ENCODE data around the gene ALG11. TPM values are rescaled to one million over a fixed set of nuclear protein-coding genes. Genes with fewer than 3 reads are reported as not detected.
"Not testable (repeated sequence)": the region's sequence is repeated elsewhere in the genome, so short reads cannot be mapped to it uniquely, and the experiment has no call there.

The ALG11 gene
- total RNA-seq, 2 donors from 2014 or later: 22.5 to 26.5 TPM

DNA sequence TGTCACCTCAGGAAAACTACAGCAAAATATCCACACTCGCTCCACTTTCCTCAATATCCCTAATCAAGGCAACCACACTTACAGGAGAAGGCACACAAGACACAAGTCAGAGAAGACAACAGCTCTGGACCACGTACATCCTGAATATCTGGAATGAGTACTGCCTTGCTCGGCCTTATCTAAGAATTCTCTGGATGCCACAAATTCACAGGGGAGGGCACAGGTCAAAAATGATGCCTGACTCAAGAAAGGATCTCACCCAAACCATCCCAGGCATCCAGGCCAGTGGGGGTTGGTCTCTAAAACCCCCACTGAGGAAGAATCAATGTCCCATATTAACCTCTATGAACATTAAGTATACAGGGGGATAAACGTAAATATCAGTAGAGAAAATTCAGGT, 30.8 kb upstream of the ALG11 start:
- Mint-ChIP-seq H3K9me3 (no peaks in the 10 kb centered on the region), H3K4me1 (ENCODE audit: low read depth) (peaks cover 3% of the 10 kb centered on the region), H3K4me3 (no peak overlapping the region), H3K36me3 (ENCODE audit: insufficient read depth in 2 of 2) (peaks cover 0 to 4% of the 10 kb centered on the region in 2 donors), H3K27ac (no peak overlapping the region), H3K27me3 (ENCODE audit: low read depth) (peaks cover 6% of the 10 kb centered on the region)
- ATAC-seq (replicated peaks in 1 of 2): no peak
- DNase-seq: no peak

- not testable (repeated sequence) for ATAC-seq (replicated peaks in 1 of 2); H3K27me3 Mint-ChIP-seq (ENCODE audit: low read depth); H3K4me3 Mint-ChIP-seq; H3K27ac Mint-ChIP-seq; DNase-seq; H3K4me1 Mint-ChIP-seq (ENCODE audit: low read depth); H3K9me3 Mint-ChIP-seq; H3K36me3 Mint-ChIP-seq (ENCODE audit: insufficient read depth in 2 of 2)
These were observed 28.9 kb upstream of the ALG11 start for GRCh38 chr13:51983292-51983691.

DNA sequence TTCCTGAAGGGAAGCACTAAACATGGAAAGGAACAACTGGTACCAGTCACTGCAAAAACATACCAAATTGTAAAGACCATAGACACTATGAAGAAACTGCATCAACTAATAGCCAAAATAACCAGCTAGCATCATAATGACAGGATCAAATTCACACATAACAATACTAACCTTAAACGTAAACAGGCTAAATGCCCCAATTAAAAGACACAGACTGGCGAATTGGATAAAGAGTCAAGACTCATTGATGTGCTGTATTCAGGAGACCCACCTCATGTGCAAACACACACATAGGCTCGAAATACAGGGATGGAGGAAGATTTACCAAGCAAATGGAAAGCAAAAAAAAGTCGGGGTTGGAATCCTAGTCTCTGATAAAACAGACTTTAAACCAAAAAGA, 27.3 kb upstream of the ALG11 start:
- H3K9me3 Mint-ChIP-seq; H3K36me3 Mint-ChIP-seq (ENCODE audit: insufficient read depth in 2 of 2); H3K27ac Mint-ChIP-seq; ATAC-seq (replicated peaks in 1 of 2); DNase-seq; H3K4me3 Mint-ChIP-seq; H3K4me1 Mint-ChIP-seq (ENCODE audit: low read depth); H3K27me3 Mint-ChIP-seq (ENCODE audit: low read depth): not testable (repeated sequence)

DNA sequence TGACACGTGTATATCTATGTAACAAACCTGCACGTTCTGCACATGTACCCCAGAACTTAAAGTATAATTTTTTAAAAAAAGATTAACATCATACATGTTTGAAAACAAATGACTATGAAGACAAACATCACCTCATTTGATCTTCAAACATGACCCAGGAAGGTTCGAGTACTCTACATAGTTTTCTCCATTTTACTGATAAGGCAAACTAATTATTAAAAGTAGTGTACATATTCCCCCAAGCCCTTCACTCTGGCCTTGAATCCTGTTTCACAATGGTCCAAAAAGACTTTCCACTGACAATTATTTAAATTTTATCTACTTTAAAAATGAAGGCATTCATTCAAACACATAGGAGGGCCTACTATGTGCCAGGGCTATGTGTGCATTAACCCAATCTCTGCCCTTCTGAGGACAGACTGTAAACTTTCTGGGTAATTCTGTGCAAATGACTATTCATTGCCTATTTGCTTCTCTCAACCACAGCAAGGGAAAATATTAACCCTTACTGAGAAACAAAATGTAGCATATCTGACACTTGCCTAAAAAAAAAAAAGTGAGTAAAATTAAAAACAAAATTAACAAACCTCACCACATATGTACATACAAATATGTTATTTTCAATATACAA, 23.1 kb upstream of the ALG11 start:
- peaks cover 0 to 3% of the 10 kb centered on the region in 2 donors for H3K36me3 Mint-ChIP-seq (ENCODE audit: insufficient read depth in 2 of 2)
- ATAC-seq (replicated peaks in 1 of 2): no peak
- no peaks in the 10 kb centered on the region for H3K4me1 Mint-ChIP-seq (ENCODE audit: low read depth)
- no peak overlapping the region for H3K4me3 Mint-ChIP-seq
- H3K9me3 Mint-ChIP-seq: no peaks in the 10 kb centered on the region
- H3K27ac Mint-ChIP-seq: no peak overlapping the region
- H3K27me3 Mint-ChIP-seq (ENCODE audit: low read depth): peaks cover 3% of the 10 kb centered on the region
- DNase-seq: no peak

DNA sequence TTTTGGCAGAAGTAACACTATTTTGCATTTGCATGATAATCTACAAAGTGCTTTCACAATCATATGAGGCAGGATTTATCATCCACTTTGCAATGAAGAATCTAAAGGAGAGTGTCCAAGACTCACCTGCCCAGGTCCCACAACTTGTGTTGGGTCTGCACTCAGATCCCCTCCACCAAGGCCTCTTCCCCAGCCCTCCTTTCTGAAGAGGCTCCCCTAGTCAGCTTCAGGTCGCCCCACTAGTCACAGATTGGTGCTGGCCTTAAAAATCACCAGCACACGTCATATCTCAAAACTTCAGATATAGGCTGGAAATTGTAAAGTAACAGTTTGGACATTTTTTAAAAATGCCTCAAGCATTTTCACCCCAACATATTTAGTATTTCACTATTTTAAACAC, 18.5 kb upstream of the ALG11 start:
- DNase-seq: no peak

DNA sequence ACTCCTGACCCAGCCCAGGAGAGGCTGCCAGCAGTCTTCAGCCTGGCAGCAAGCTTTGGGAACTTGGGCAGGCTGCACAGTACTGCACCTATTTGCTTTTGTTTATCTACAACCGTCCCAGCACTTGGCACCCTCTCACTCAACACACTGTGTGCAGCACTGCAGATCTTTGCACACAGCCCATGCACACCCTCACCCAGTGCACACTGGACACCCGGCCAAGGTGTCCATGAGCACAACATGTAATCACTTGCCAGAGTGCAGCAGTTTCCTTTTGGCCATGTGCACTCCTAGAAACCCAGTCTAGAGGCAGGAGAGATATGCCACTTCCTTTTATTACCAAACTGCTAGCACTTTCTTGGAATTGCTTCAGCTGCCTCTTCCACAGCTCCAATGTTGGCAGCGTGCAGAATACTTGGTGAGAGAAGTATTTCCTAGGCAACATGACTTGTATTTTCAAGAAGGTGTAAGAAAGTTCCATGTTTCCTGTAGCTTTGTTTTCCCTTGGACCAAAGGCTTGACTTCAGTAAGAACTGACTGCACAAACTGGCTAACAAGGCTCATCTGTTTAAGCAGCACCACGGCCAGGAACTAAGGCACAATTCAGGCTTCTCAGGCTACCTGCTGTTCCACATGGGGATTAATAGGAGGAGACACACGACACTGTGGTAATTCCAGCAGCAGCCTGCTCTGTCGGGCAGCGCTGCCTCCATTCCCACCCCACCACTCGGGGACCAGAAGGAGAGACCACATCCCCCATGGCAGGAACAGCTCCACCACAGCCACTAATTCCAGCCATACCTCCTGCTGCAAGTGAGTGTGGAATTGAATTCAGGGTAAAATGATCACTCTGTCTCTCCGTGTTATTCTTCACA, 16.3 kb upstream of the ALG11 start:
- DNase-seq (no peak), ATAC-seq (replicated peaks in 1 of 2) (no peak)

More for the DNA sequence above, 18.5 kb upstream of the ALG11 start:
- Mint-ChIP-seq H3K27me3 (ENCODE audit: low read depth) (peaks cover 9% of the 10 kb centered on the region), H3K36me3 (ENCODE audit: insufficient read depth in 2 of 2) (no peaks in the 10 kb centered on the region), H3K4me1 (ENCODE audit: low read depth) (no peaks in the 10 kb centered on the region), H3K27ac (no peak overlapping the region), H3K9me3 (no peaks in the 10 kb centered on the region), H3K4me3 (no peak overlapping the region)
- ATAC-seq (replicated peaks in 1 of 2): no peak

GRCh38 chr13:51996641-51997040, 15.6 kb upstream of the ALG11 start:
- H3K9me3 Mint-ChIP-seq: no peaks in the 10 kb centered on the region
- peaks cover 16% of the 10 kb centered on the region for H3K27me3 Mint-ChIP-seq (ENCODE audit: low read depth)
- H3K36me3 Mint-ChIP-seq (ENCODE audit: insufficient read depth in 2 of 2): no peaks in the 10 kb centered on the region
- peaks cover 5% of the 10 kb centered on the region for H3K4me1 Mint-ChIP-seq (ENCODE audit: low read depth)
- no peak overlapping the region for H3K27ac Mint-ChIP-seq
- ATAC-seq (replicated peaks in 1 of 2) (no peak), DNase-seq (no peak)
- no peak overlapping the region for H3K4me3 Mint-ChIP-seq

More for the DNA sequence above, 16.3 kb upstream of the ALG11 start:
- H3K27ac Mint-ChIP-seq: no peak overlapping the region
- H3K36me3 Mint-ChIP-seq (ENCODE audit: insufficient read depth in 2 of 2): no peaks in the 10 kb centered on the region
- peaks cover 16% of the 10 kb centered on the region for H3K27me3 Mint-ChIP-seq (ENCODE audit: low read depth)
- no peak overlapping the region for H3K4me3 Mint-ChIP-seq
- no peaks in the 10 kb centered on the region for H3K9me3 Mint-ChIP-seq
- no peaks in the 10 kb centered on the region for H3K4me1 Mint-ChIP-seq (ENCODE audit: low read depth)

DNA sequence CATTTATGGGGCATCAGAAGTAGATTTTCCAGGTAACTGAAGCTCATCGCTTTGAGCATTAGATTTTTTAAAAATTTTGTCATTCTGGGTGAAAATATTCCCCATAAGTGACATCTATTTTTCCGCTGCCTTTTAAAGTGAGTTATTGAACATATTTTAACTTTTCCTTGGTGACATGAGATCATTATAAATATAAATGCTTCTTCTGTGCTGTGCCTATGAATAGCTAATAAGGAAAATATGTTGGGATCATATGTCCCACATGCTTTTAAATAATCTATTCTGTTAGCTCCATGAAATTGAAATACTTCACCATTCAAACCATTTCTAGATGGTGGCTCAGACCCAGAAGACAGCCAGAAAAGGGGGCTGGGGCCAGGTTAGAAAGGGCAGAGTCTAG, 15.0 kb upstream of the ALG11 start:
- DNase-seq (no peak), ATAC-seq (replicated peaks in 1 of 2) (no peak)
- H3K36me3 Mint-ChIP-seq (ENCODE audit: insufficient read depth in 2 of 2): no peaks in the 10 kb centered on the region
- H3K9me3 Mint-ChIP-seq: no peaks in the 10 kb centered on the region
- H3K4me3 Mint-ChIP-seq: no peak overlapping the region
- peaks cover 5% of the 10 kb centered on the region for H3K4me1 Mint-ChIP-seq (ENCODE audit: low read depth)
- no peak overlapping the region for H3K27ac Mint-ChIP-seq
- H3K27me3 Mint-ChIP-seq (ENCODE audit: low read depth): peaks cover 16% of the 10 kb centered on the region

GRCh38 chr13:51997641-51998330, 14.4 kb upstream of the ALG11 start:
- H3K4me1 Mint-ChIP-seq (ENCODE audit: low read depth): peaks cover 5% of the 10 kb centered on the region
- H3K27ac Mint-ChIP-seq: no peak overlapping the region
- DNase-seq: no peak
- H3K27me3 Mint-ChIP-seq (ENCODE audit: low read depth): peaks cover 16% of the 10 kb centered on the region
- no peak for ATAC-seq (replicated peaks in 1 of 2)
- H3K36me3 Mint-ChIP-seq (ENCODE audit: insufficient read depth in 2 of 2): no peaks in the 10 kb centered on the region
- H3K4me3 Mint-ChIP-seq: no peak overlapping the region
- H3K9me3 Mint-ChIP-seq: no peaks in the 10 kb centered on the region

- H3K4me1 Mint-ChIP-seq (ENCODE audit: low read depth): peaks cover 5% of the 10 kb centered on the region
- H3K27me3 Mint-ChIP-seq (ENCODE audit: low read depth): peaks cover 16% of the 10 kb centered on the region
- H3K9me3 Mint-ChIP-seq: no peaks in the 10 kb centered on the region
- H3K36me3 Mint-ChIP-seq (ENCODE audit: insufficient read depth in 2 of 2): no peaks in the 10 kb centered on the region
- no peak overlapping the region for H3K4me3 Mint-ChIP-seq
- ATAC-seq (replicated peaks in 1 of 2) (no peak), DNase-seq (no peak)
- H3K27ac Mint-ChIP-seq: no peak overlapping the region
These were observed 13.3 kb upstream of the ALG11 start for GRCh38 chr13:51998723-51999509.

GRCh38 chr13:51999510-51999911, 12.7 kb upstream of the ALG11 start:
- H3K27ac Mint-ChIP-seq: no peak overlapping the region
- peaks cover 16% of the 10 kb centered on the region for H3K27me3 Mint-ChIP-seq (ENCODE audit: low read depth)
- no peak overlapping the region for H3K4me3 Mint-ChIP-seq
- no peaks in the 10 kb centered on the region for H3K9me3 Mint-ChIP-seq
- DNase-seq: no peak
- H3K36me3 Mint-ChIP-seq (ENCODE audit: insufficient read depth in 2 of 2): no peaks in the 10 kb centered on the region
- no peak for ATAC-seq (replicated peaks in 1 of 2)
- H3K4me1 Mint-ChIP-seq (ENCODE audit: low read depth): peaks cover 5% of the 10 kb centered on the region

- DNase-seq (no peak), ATAC-seq (replicated peaks in 1 of 2) (no peak)
- Mint-ChIP-seq H3K4me3 (no peak overlapping the region), H3K27me3 (ENCODE audit: low read depth) (peaks cover 16% of the 10 kb centered on the region), H3K4me1 (ENCODE audit: low read depth) (peaks cover 5% of the 10 kb centered on the region), H3K27ac (no peak overlapping the region), H3K9me3 (no peaks in the 10 kb centered on the region), H3K36me3 (ENCODE audit: insufficient read depth in 2 of 2) (no peaks in the 10 kb centered on the region)
These were observed 12.3 kb upstream of the ALG11 start for GRCh38 chr13:51999921-52000320.
